Neural progenitor cell (in vitro differentiated cells): Measurements from ENCODE around the gene CC2D1A. TPM values are rescaled to one million over a fixed set of nuclear protein-coding genes. Genes with fewer than 3 reads are reported as not detected.
"Not testable (repeated sequence)": the region's sequence is repeated elsewhere in the genome, so short reads cannot be mapped to it uniquely, and the experiment has no call there.

ENCODE experiments used
- DNase-seq: peaks from one replicate; pipeline ENCODE4 v3.0.0-alpha.2; 2016; ENCODE audit warnings: low spot score
- H2AFZ ChIP-seq: fragments of 200-600 bp; sonication (generic); replicated peaks from 2 replicates; pipeline ENCODE4 v1.6.1; 2016; ENCODE audit warnings: antibody characterized with exemption
- H3F3A ChIP-seq: fragments of 200-600 bp; sonication (generic); 2 replicates; pipeline ENCODE4 v1.6.1; 2016; ENCODE audit warnings: antibody characterized with exemption, low read depth
- H3K27ac ChIP-seq: fragments of 200-600 bp; sonication (generic); 2 replicates; pipeline ENCODE4 v1.5.1; 2016; ENCODE audit warnings: mild to moderate bottlenecking
- H3K27me3 ChIP-seq: fragments of 200-600 bp; sonication (generic); 2 replicates; pipeline ENCODE4 v1.6.1; 2016; ENCODE audit warnings: mild to moderate bottlenecking, moderate library complexity
- H3K36me3 ChIP-seq: fragments of 200-600 bp; sonication (generic); 2 replicates; pipeline ENCODE4 v1.5.1; 2016
- H3K4me1 ChIP-seq: fragments of 200-600 bp; sonication (generic); 2 replicates; pipeline ENCODE4 v1.6.1; 2016; ENCODE audit warnings: mixed run types
- H3K4me2 ChIP-seq: fragments of 200-600 bp; sonication (generic); 2 replicates; pipeline ENCODE4 v1.6.1; 2016
- H3K4me3 ChIP-seq: fragments of 200-600 bp; sonication (generic); 2 replicates; pipeline ENCODE4 v1.5.1; 2016
- H3K79me2 ChIP-seq: fragments of 200-600 bp; sonication (generic); 2 replicates; pipeline ENCODE4 v1.6.1; 2016; ENCODE audit warnings: low read depth
- H3K9ac ChIP-seq: fragments of 200-600 bp; sonication (generic); 2 replicates; pipeline ENCODE4 v1.6.1; 2016
- H3K9me3 ChIP-seq: fragments of 200-600 bp; sonication (generic); 2 replicates; pipeline ENCODE4 v1.5.1; 2016; ENCODE audit warnings: low read depth
- H4K20me1 ChIP-seq: fragments of 200-600 bp; sonication (generic); 2 replicates; pipeline ENCODE4 v1.6.1; 2016; ENCODE audit warnings: low read depth
- H3K27ac Mint-ChIP-seq: 3 replicates; pipeline ENCODE4 v1.8.0; 2021; ENCODE audit warnings: mixed read lengths
- H3K27me3 Mint-ChIP-seq: 2 replicates; pipeline ENCODE4 v1.8.0; 2022; ENCODE audit warnings: low read depth, mild to moderate bottlenecking, inconsistent platforms, moderate library complexity, mixed read lengths; ENCODE audit not compliant: insufficient read depth
- H3K36me3 Mint-ChIP-seq: 3 replicates; pipeline ENCODE4 v1.8.0; 2021; ENCODE audit warnings: mixed read lengths
- H3K4me1 Mint-ChIP-seq: 3 replicates; pipeline ENCODE4 v1.8.0; 2021; ENCODE audit warnings: mixed read lengths
- H3K4me3 Mint-ChIP-seq: 3 replicates; pipeline ENCODE4 v1.8.0; 2021; ENCODE audit warnings: mild to moderate bottlenecking, moderate library complexity, mixed read lengths
- H3K9me3 Mint-ChIP-seq: 3 replicates; pipeline ENCODE4 v1.8.0; 2020; ENCODE audit warnings: mixed read lengths
- CTCF ChIP-seq: fragments of 200-600 bp; sonication (generic); IDR thresholded peaks from 2 replicates; pipeline ENCODE4 v1.5.1; 2017; ENCODE audit warnings: antibody characterized with exemption, mild to moderate bottlenecking
- EZH2 ChIP-seq: fragments of 200-600 bp; sonication (generic); IDR thresholded peaks from 2 replicates; pipeline ENCODE4 v1.6.1; 2017; ENCODE audit warnings: antibody characterized with exemption, mild to moderate bottlenecking, moderate library complexity
- EZH2phosphoT487 ChIP-seq: fragments of 200-600 bp; sonication (generic); IDR thresholded peaks from 2 replicates; pipeline ENCODE4 v1.6.1; 2017; ENCODE audit warnings: antibody characterized with exemption
- total RNA-seq: library from RNA; depleted of rRNA; stranded (reverse); fragments of >200 nt; gene quantifications from 2 replicates; pipeline ENCODE4 v1.2.3, GENCODE V29; 2015; ENCODE audit warnings: low replicate concordance

The CC2D1A gene
- total RNA-seq, 1 donor from 2014 or later = 8.1 TPM

DNA sequence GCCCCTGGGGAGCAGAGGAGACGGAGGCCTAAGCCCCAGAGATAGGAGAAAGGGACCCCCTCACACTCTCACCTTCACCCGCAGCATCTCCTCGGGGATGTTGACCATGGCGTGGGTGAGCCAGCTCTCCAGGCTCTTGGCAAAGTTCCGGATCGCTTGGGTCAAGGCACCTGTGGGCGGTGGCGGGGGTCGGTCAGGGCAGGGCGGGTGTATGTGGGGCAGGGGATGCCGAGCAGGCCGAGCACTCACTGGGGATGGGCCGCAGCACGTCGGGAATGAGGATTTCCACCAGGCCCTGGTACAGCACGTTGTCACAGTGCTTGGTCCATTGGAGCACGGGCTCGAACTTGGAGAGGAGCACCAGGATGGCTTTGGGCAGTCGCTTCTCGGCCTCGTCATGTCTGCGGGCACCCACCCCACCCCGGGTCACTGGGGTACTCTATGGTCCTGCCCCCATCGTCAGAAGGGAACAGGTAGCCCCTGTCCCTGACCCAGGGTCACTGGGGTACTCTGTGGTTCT is 59.4 kb downstream of the CC2D1A start:
- Histone ChIP-seq H2AFZ (no peak overlapping the region), H3K9me3 (no peaks in the 10 kb centered on the region), H3K4me3 (no peak overlapping the region), H3K27me3 (peaks cover 16% of the 10 kb centered on the region), H4K20me1 (peaks cover 10% of the 10 kb centered on the region), H3K9ac (no peak overlapping the region), H3K4me2 (no peak overlapping the region), H3K79me2 (no peaks in the 10 kb centered on the region), H3F3A (peaks cover 4% of the 10 kb centered on the region), H3K27ac (no peak overlapping the region), H3K36me3 (no peaks in the 10 kb centered on the region), H3K4me1 (peaks cover 12% of the 10 kb centered on the region)
- Mint-ChIP-seq H3K36me3 (peaks cover 13% of the 10 kb centered on the region), H3K4me3 (no peak overlapping the region), H3K27ac (no peak overlapping the region), H3K9me3 (no peaks in the 10 kb centered on the region), H3K27me3 (peaks cover 9% of the 10 kb centered on the region), H3K4me1 (peaks cover 5% of the 10 kb centered on the region)
- no peak for TF ChIP-seq EZH2phosphoT487
- no peak for TF ChIP-seq EZH2
- TF ChIP-seq CTCF = no peak
- no peak for DNase-seq

- no peak overlapping the region for H3K4me3 ChIP-seq
- H3K27ac Mint-ChIP-seq = no peak overlapping the region
- DNase-seq = no peak
- no peaks in the 10 kb centered on the region for H3K9me3 Mint-ChIP-seq
- H3F3A ChIP-seq = peaks cover 4% of the 10 kb centered on the region
- H2AFZ ChIP-seq = no peak overlapping the region
- TF ChIP-seq EZH2phosphoT487 (no peak), CTCF (no peak), EZH2 (no peak)
- no peak overlapping the region for H3K4me3 Mint-ChIP-seq
- H3K27me3 Mint-ChIP-seq = peaks cover 9% of the 10 kb centered on the region
- H3K36me3 Mint-ChIP-seq = peaks cover 14% of the 10 kb centered on the region
- H3K4me1 Mint-ChIP-seq = peaks cover 5% of the 10 kb centered on the region
- H3K9ac ChIP-seq = no peak overlapping the region
- no peaks in the 10 kb centered on the region for H3K36me3 ChIP-seq
- H3K4me2 ChIP-seq = no peak overlapping the region
- no peaks in the 10 kb centered on the region for H3K9me3 ChIP-seq
- H3K79me2 ChIP-seq = no peaks in the 10 kb centered on the region
- H3K27me3 ChIP-seq = peaks cover 16% of the 10 kb centered on the region
- H3K4me1 ChIP-seq = peaks cover 12% of the 10 kb centered on the region
- peaks cover 10% of the 10 kb centered on the region for H4K20me1 ChIP-seq
- no peak overlapping the region for H3K27ac ChIP-seq
Observed at GRCh38 chr19:13965926-13966683, 60.1 kb downstream of the CC2D1A start.

GRCh38 chr19:13966684-13967128 is 60.7 kb downstream of the CC2D1A start:
- Mint-ChIP-seq H3K9me3 (no peaks in the 10 kb centered on the region), H3K4me3 (no peak overlapping the region), H3K36me3 (peaks cover 10% of the 10 kb centered on the region), H3K27me3 (peaks cover 5% of the 10 kb centered on the region), H3K4me1 (peaks cover under 1% of the 10 kb centered on the region), H3K27ac (no peak overlapping the region)
- TF ChIP-seq CTCF (no peak), EZH2phosphoT487 (no peak), EZH2 (no peak)
- no peak overlapping the region for H3K4me3 ChIP-seq
- H3K4me1 ChIP-seq = peaks cover 12% of the 10 kb centered on the region
- no peaks in the 10 kb centered on the region for H3K79me2 ChIP-seq
- DNase-seq = no peak
- no peak overlapping the region for H2AFZ ChIP-seq
- peaks cover 4% of the 10 kb centered on the region for H3F3A ChIP-seq
- H3K4me2 ChIP-seq = no peak overlapping the region
- H4K20me1 ChIP-seq = peaks cover 5% of the 10 kb centered on the region
- peaks cover 16% of the 10 kb centered on the region for H3K27me3 ChIP-seq
- H3K36me3 ChIP-seq = no peaks in the 10 kb centered on the region
- no peak overlapping the region for H3K27ac ChIP-seq
- H3K9ac ChIP-seq = no peak overlapping the region
- no peaks in the 10 kb centered on the region for H3K9me3 ChIP-seq

DNA sequence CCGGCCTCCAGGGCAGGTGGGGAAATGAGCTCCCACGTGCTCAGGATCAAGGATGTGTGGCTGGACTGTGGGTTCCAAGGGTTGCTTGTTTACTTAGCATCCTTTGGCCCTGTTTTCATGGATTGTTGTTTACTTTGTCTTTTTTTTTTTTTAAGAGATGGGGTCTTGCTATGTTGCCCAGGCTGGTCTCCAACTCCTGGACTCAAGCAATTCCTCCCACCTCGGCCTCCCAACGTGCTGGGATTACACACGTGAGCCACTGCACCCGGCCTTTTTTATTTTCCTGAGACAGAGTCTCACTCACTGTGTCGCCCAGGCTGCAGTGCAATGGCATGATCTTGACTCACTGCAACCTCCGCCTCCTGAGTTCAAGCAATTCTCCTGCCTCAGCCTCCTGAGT is 61.2 kb downstream of the CC2D1A start:
- not testable (repeated sequence) for DNase-seq, H3F3A ChIP-seq, H3K27me3 Mint-ChIP-seq, H3K4me3 ChIP-seq, H2AFZ ChIP-seq, H3K36me3 ChIP-seq, H3K9me3 Mint-ChIP-seq, H3K79me2 ChIP-seq, H3K4me1 ChIP-seq, H3K4me3 Mint-ChIP-seq, H3K36me3 Mint-ChIP-seq, H3K27ac ChIP-seq, H3K9me3 ChIP-seq, H3K4me1 Mint-ChIP-seq, H3K4me2 ChIP-seq, H3K9ac ChIP-seq, H4K20me1 ChIP-seq, H3K27ac Mint-ChIP-seq
- H3K27me3 ChIP-seq = peaks cover 16% of the 10 kb centered on the region
